Large intestine (tissue), 3 donors: ENCODE measurements around the gene DNM1L. TPM values are rescaled to one million over a fixed set of nuclear protein-coding genes. Genes with fewer than 3 reads are reported as not detected.

Experiments used
- DNase-seq, 2 donors: peaks; one replicate each; pipeline versions ENCODE4 v3.0.0 to v3.0.0-alpha.2; 2013
- H3K27ac ChIP-seq: one replicate; pipeline ENCODE4 v1.5.1; 2013; ENCODE audit warnings: low read length
- H3K27me3 ChIP-seq: 2 replicates; pipeline ENCODE4 v1.6.1; 2013; ENCODE audit warnings: low read length; ENCODE audit not compliant: control insufficient read depth, insufficient read depth
- H3K36me3 ChIP-seq: 2 replicates; pipeline ENCODE4 v1.6.1; 2013; ENCODE audit warnings: low read length; ENCODE audit not compliant: control insufficient read depth, insufficient read depth
- H3K4me1 ChIP-seq: one replicate; pipeline ENCODE4 v1.6.1; 2013; ENCODE audit warnings: low read length; ENCODE audit not compliant: control insufficient read depth, insufficient read depth
- H3K4me3 ChIP-seq: one replicate; pipeline ENCODE4 v1.5.1; 2013; ENCODE audit warnings: low read length
- H3K9me3 ChIP-seq: one replicate; pipeline ENCODE4 v1.6.1; 2013; ENCODE audit warnings: mild to moderate bottlenecking, low read depth, low read length, moderate library complexity; ENCODE audit not compliant: control insufficient read depth
- WGBS: methylation state at CpG from one replicate; pipeline ENCODE4 v1.1.5; 2013; ENCODE audit warnings: low lambda C conversion rate; ENCODE audit not compliant: insufficient coverage; 5-methylcytosine and 5-hydroxymethylcytosine counted together
- polyA plus RNA-seq: library from polyadenylated mRNA; unstranded; fragments of 120-200 nt; gene quantifications from one replicate; pipeline ENCODE4 v1.2.1, GENCODE V29; 2013

DNM1L gene
- polyA plus RNA-seq, 1 donor: 88.0 TPM

DNA sequence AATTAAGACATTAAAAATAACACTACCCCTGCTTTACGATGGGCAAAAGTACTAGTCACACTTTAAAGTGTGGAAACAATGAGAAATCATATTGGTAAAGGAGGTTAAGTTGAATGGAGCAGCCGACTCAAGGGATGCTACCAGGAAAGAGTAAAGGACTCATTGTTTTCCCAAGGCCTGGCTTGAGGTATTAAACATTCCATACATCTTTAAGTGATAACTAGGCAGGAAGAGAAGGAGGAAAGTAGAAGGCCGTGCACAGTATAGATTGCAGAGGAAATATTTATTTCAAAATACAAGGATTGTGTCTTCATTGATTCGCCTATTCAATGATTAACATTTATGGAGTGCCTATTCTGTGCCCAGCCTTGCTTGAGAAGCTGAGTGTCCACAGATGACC, 97.2 kb downstream of the DNM1L start:
- no peaks in the 10 kb centered on the region for H3K27me3 ChIP-seq
- peaks cover 20% of the 10 kb centered on the region for H3K4me1 ChIP-seq
- no peak overlapping the region for H3K4me3 ChIP-seq
- WGBS: 82% methylated on average over 3 of the region's 4 CpGs
- no peak overlapping the region for H3K27ac ChIP-seq
- no peak for DNase-seq
- H3K9me3 ChIP-seq: no peaks in the 10 kb centered on the region
- H3K36me3 ChIP-seq: no peaks in the 10 kb centered on the region

GRCh38 chr12:32777159-32777558, 98.1 kb downstream of the DNM1L start:
- H3K27me3 ChIP-seq: no peaks in the 10 kb centered on the region
- no peak overlapping the region for H3K4me3 ChIP-seq
- no peaks in the 10 kb centered on the region for H3K36me3 ChIP-seq
- peaks cover 20% of the 10 kb centered on the region for H3K4me1 ChIP-seq
- no peak overlapping the region for H3K27ac ChIP-seq
- H3K9me3 ChIP-seq: no peaks in the 10 kb centered on the region
- 82% methylated on average over 2 of the region's 5 CpGs for WGBS
- DNase-seq: no peak

- Histone ChIP-seq H3K9me3 (no peaks in the 10 kb centered on the region), H3K27ac (no peak overlapping the region), H3K36me3 (no peaks in the 10 kb centered on the region), H3K4me1 (peaks cover 18% of the 10 kb centered on the region), H3K27me3 (no peaks in the 10 kb centered on the region), H3K4me3 (no peak overlapping the region)
- 80% methylated on average over 2 of the region's 6 CpGs for WGBS
- DNase-seq: no peak
Observed at GRCh38 chr12:32777691-32778175, 98.6 kb downstream of the DNM1L start.

DNA sequence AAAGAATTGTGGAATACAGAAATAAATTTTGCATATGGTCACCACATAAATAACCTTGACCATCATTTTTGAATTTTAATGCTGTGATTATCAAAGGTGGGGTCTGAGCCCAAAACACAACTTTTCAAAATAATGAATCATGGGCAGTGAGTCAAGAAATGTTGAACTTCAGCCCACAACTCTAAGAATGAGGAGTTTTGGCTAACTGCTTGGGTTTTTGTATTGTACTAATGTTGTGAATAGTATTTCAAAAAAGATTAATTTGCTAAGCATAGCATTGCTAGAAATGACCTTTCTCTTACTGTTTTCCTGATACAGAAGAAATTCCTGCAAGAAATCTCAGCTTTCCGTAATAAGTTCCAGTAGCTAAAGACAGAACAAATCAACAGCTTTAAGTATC, 101.0 kb downstream of the DNM1L start:
- H3K4me3 ChIP-seq: no peak overlapping the region
- H3K9me3 ChIP-seq: no peaks in the 10 kb centered on the region
- no CpG with 5 or more reads among the region's 1 CpG for WGBS
- peaks cover 9% of the 10 kb centered on the region for H3K4me1 ChIP-seq
- H3K36me3 ChIP-seq: no peaks in the 10 kb centered on the region
- no peak for DNase-seq
- no peaks in the 10 kb centered on the region for H3K27me3 ChIP-seq
- H3K27ac ChIP-seq: no peak overlapping the region

GRCh38 chr12:32783029-32783428, 103.9 kb downstream of the DNM1L start:
- Histone ChIP-seq H3K4me3 (no peak overlapping the region), H3K9me3 (no peaks in the 10 kb centered on the region), H3K36me3 (no peaks in the 10 kb centered on the region), H3K27ac (no peak overlapping the region), H3K27me3 (no peaks in the 10 kb centered on the region), H3K4me1 (no peaks in the 10 kb centered on the region)
- DNase-seq: no peak
- 100% methylated on average over 2 of the region's 3 CpGs for WGBS

- H3K4me1 ChIP-seq: no peaks in the 10 kb centered on the region
- H3K4me3 ChIP-seq: no peak overlapping the region
- no peak for DNase-seq
- no peaks in the 10 kb centered on the region for H3K9me3 ChIP-seq
- no CpG with 5 or more reads among the region's 5 CpGs for WGBS
- H3K27ac ChIP-seq: no peak overlapping the region
- peaks cover 3% of the 10 kb centered on the region for H3K36me3 ChIP-seq
- no peaks in the 10 kb centered on the region for H3K27me3 ChIP-seq
Observed at GRCh38 chr12:32785557-32785956, 106.5 kb downstream of the DNM1L start.

DNA sequence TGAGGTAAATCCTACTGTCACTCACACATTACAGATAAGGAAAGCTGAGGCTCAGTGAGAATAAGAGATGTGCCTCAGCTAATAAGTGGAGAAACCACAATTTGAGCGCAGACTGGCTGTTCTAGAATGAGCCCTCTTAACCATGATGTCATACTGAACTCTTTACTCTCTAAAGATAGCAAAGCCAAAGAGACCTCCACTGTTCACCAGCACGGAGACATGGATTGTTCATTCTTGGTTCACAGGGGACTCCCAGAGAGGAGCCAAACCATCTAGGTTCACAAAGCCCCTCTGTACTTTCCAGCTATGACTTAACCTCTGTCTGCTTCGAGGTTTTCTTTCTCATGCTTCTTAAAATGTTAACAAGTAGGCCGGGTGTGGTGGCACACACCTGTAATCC, 109.3 kb downstream of the DNM1L start:
- Histone ChIP-seq H3K27ac (no peak overlapping the region), H3K9me3 (no peaks in the 10 kb centered on the region), H3K4me3 (no peak overlapping the region), H3K36me3 (peaks cover 12% of the 10 kb centered on the region), H3K27me3 (no peaks in the 10 kb centered on the region), H3K4me1 (no peaks in the 10 kb centered on the region)
- WGBS: no CpG with 5 or more reads among the region's 4 CpGs
- no peak for DNase-seq

GRCh38 chr12:32789446-32789845, 110.3 kb downstream of the DNM1L start:
- H3K36me3 ChIP-seq: peaks cover 14% of the 10 kb centered on the region
- H3K4me3 ChIP-seq: no peak overlapping the region
- no peaks in the 10 kb centered on the region for H3K4me1 ChIP-seq
- no peaks in the 10 kb centered on the region for H3K9me3 ChIP-seq
- no peak for DNase-seq
- no peak overlapping the region for H3K27ac ChIP-seq
- H3K27me3 ChIP-seq: no peaks in the 10 kb centered on the region

DNA sequence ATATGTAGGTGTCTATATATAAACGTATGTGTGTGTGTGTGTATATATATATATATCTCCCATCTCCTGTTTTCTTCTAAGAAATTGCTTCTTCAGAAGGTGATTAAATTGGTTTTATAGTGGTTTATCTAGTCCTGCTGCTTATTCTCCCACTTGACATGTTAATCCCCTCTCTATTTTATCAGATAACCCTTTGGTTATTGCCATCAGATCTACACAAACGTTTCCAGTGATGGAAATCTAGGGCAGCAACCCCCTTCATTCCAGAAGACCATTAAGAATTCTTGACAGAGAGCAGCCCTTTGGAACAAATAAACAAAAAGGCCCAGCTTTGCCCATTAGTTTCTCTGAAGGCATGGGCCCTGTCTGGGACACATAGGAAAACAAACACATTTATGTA, 110.8 kb downstream of the DNM1L start:
- H3K27ac ChIP-seq: no peak overlapping the region
- H3K4me1 ChIP-seq: no peaks in the 10 kb centered on the region
- no peak overlapping the region for H3K4me3 ChIP-seq
- DNase-seq: no peak
- H3K9me3 ChIP-seq: no peaks in the 10 kb centered on the region
- H3K27me3 ChIP-seq: no peaks in the 10 kb centered on the region
- WGBS: no CpG with 5 or more reads among the region's 2 CpGs
- peaks cover 17% of the 10 kb centered on the region for H3K36me3 ChIP-seq

- Histone ChIP-seq H3K9me3 (no peaks in the 10 kb centered on the region), H3K4me1 (no peaks in the 10 kb centered on the region), H3K36me3 (peaks cover 20% of the 10 kb centered on the region), H3K27me3 (no peaks in the 10 kb centered on the region), H3K27ac (no peak overlapping the region), H3K4me3 (no peak overlapping the region)
- no peak for DNase-seq
- WGBS: 83% methylated on average over 1 of the region's 4 CpGs
Observed at GRCh38 chr12:32794281-32794680, 115.2 kb downstream of the DNM1L start.
